Aorta (tissue), 5 donors: ENCODE results near the gene NKX2-1. TPM values are rescaled to one million over a fixed set of nuclear protein-coding genes. Genes with fewer than 3 reads are reported as not detected.

Experiments
- ATAC-seq: fragments of 200-7000 bp; cut with Tn5 transposase; one replicate; pipeline ENCODE4 v1.9.1; 2022; ENCODE audit warnings: moderate library complexity; ENCODE audit not compliant: low FRiP score
- DNase-seq, 2 donors: peaks; one replicate each; pipeline ENCODE4 v3.0.0-alpha.2; 2020
- H3K27ac ChIP-seq, 2 donors: one replicate each; pipeline ENCODE4 v1.5.1; 2013; ENCODE audit warnings: low read length in 2 of 2, mild to moderate bottlenecking in 2 of 2, moderate library complexity in 2 of 2, control low read depth in 1 of 2, inconsistent platforms in 1 of 2, low read depth in 1 of 2
- H3K27me3 ChIP-seq, 2 donors: one replicate each; pipeline ENCODE4 v1.6.1; 2013; ENCODE audit warnings: control low read depth in 1 of 2, low read length in 1 of 2, mild to moderate bottlenecking in 1 of 2, moderate library complexity in 1 of 2; ENCODE audit not compliant: insufficient read depth in 2 of 2, control insufficient read depth in 1 of 2
- H3K36me3 ChIP-seq, 2 donors: one replicate each; pipeline ENCODE4 v1.6.1; 2013; ENCODE audit warnings: control low read depth in 1 of 2, low read length in 1 of 2, mild to moderate bottlenecking in 1 of 2; ENCODE audit not compliant: insufficient read depth in 2 of 2, control insufficient read depth in 1 of 2
- H3K4me1 ChIP-seq, 2 donors: one replicate each; pipeline ENCODE4 v1.6.1; 2013; ENCODE audit warnings: low read length in 2 of 2, control low read depth in 1 of 2, mild to moderate bottlenecking in 1 of 2, moderate library complexity in 1 of 2; ENCODE audit not compliant: insufficient read depth in 2 of 2, control insufficient read depth in 1 of 2
- H3K4me3 ChIP-seq, 2 donors: one replicate each; pipeline ENCODE4 v1.5.1; 2013; ENCODE audit warnings: low read length in 2 of 2, control low read depth in 1 of 2, mild to moderate bottlenecking in 1 of 2
- H3K9me3 ChIP-seq: one replicate; pipeline ENCODE4 v1.6.1; 2013; ENCODE audit warnings: mild to moderate bottlenecking, low read length; ENCODE audit not compliant: control insufficient read depth
- WGBS, 2 donors: extraction: QIAGEN DNeasy Blood & Tissue Kit; methylation state at CpG; one replicate each; pipeline ENCODE4 v1.1.7; 2013; 5-methylcytosine and 5-hydroxymethylcytosine counted together
- intact Hi-C, 2 donors: fragments of 100-400 bp; cut with DNase I; formaldehyde crosslinking; loops; one replicate each; pipeline versions ENCODE4 v1.14.2 to v1.15.0; 2022
- polyA plus RNA-seq, 2 donors: library from polyadenylated mRNA; stranded (reverse); fragments of 200-250 nt; gene quantifications; one replicate each; pipeline ENCODE4 v1.2.3, GENCODE V29; 2013
- total RNA-seq, 2 donors: library from RNA; stranded (reverse); fragmentation: NEBNext Ultra II Directional; extraction: Animal tissue kit (Norgen Biotek cat#: 25700); gene quantifications; one replicate each; pipeline ENCODE4 v1.2.1, GENCODE V29; 2021
- donor health status: healthy with polysubstance abuse.
- donor health status: Bipolar disorder and iron deficiency.
- donor health status: DM: no; HTN: no; CAD: no.
- donor health status: DM: no; HTN: no; CAD: no.
- donor health status: DM: yes; HTN: yes; CAD: no.

The NKX2-1 gene
- total and polyA plus RNA-seq, 4 donors, result 0.13 TPM; not detected in 3

- Histone ChIP-seq H3K36me3 (no peaks in the 10 kb centered on the region), H3K27me3 (peaks cover 0 to 4% of the 10 kb centered on the region in 2 donors), H3K4me1 (no peaks in the 10 kb centered on the region), H3K9me3 (peaks cover 4% of the 10 kb centered on the region), H3K27ac (no peak overlapping the region), H3K4me3 (no peak overlapping the region)
- ATAC-seq (no peak), DNase-seq (no peak)
- 6 to 7% methylated on average over 28 of the region's 28 CpGs for WGBS, 2 donors
- intact Hi-C loops, result no loop called here
Observed at GRCh38 chr14:36507847-36508417, 12.1 kb downstream of the NKX2-1 start.

- 11% methylated on average over 9 to 10 of the region's 10 CpGs for WGBS, 2 donors
- DNase-seq (no peak), ATAC-seq (no peak)
- peaks cover 0 to 7% of the 10 kb centered on the region in 2 donors for H3K27me3 ChIP-seq
- H3K27ac ChIP-seq, result no peak overlapping the region
- no peaks in the 10 kb centered on the region for H3K4me1 ChIP-seq
- no peak overlapping the region for H3K4me3 ChIP-seq
- H3K9me3 ChIP-seq, result peaks cover 3% of the 10 kb centered on the region
- intact Hi-C loops, result no loop called here
- H3K36me3 ChIP-seq, result no peaks in the 10 kb centered on the region
Observed at GRCh38 chr14:36506732-36507614, 13.1 kb downstream of the NKX2-1 start.

GRCh38 chr14:36505892-36506731 lies 13.9 kb downstream of the NKX2-1 start:
- Histone ChIP-seq H3K9me3 (peaks cover 3% of the 10 kb centered on the region), H3K27ac (no peak overlapping the region), H3K4me1 (no peaks in the 10 kb centered on the region), H3K4me3 (no peak overlapping the region), H3K27me3 (peaks cover 0 to 7% of the 10 kb centered on the region in 2 donors), H3K36me3 (no peaks in the 10 kb centered on the region)
- 3 to 5% methylated on average over 35 of the region's 35 CpGs for WGBS, 2 donors
- ATAC-seq, result no peak
- no peak for DNase-seq
- intact Hi-C loops, result no loop called here

DNA sequence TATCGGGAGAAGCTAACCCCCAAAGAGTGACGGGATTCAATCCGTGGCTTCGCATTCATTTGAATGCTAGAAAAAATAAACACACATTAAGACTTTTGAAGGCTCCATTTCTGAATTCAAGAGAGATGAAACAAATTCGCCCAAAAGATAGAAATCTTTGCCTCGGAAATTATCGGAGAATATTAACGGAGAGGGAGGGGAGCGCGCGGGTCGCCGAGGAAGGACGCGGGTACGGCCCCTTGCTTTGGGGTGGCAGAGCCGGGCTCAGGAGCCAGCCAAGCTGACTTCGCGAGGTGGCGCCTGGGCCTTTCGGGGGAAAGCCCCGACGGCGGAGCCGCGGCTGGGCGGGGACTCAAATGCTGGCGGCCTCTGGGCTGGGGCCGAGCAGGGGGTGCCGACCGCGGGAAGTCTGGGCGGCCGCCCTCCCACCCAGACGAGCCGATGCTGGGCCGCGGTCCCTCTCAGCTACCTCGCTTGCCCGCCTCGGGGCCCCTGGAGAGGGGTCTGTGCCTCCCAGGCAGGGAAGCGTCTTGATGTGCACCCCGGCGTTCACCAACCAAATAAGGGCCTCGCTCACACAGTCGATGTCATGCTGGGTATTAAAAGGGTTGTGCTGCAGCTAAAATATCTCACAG lies 14.7 kb downstream of the NKX2-1 start:
- H3K9me3 ChIP-seq, result peaks cover 3% of the 10 kb centered on the region
- no peak overlapping the region for H3K4me3 ChIP-seq
- peak; percentile 6 for ATAC-seq
- 5 to 7% methylated on average over 29 to 46 of the region's 46 CpGs for WGBS, 2 donors
- DNase-seq, result no peak
- intact Hi-C loops, result no loop called here
- H3K4me1 ChIP-seq, result no peaks in the 10 kb centered on the region
- no peaks in the 10 kb centered on the region for H3K36me3 ChIP-seq
- no peak overlapping the region for H3K27ac ChIP-seq
- peaks cover 0 to 7% of the 10 kb centered on the region in 2 donors for H3K27me3 ChIP-seq

- Histone ChIP-seq H3K27me3 (peaks cover 0 to 7% of the 10 kb centered on the region in 2 donors), H3K4me1 (no peaks in the 10 kb centered on the region), H3K36me3 (no peaks in the 10 kb centered on the region), H3K4me3 (no peak overlapping the region), H3K27ac (no peak overlapping the region), H3K9me3 (peaks cover 3% of the 10 kb centered on the region)
- 22 to 28% methylated on average over 6 of the region's 6 CpGs for WGBS, 2 donors
- intact Hi-C loops, result no loop called here
- no peak for DNase-seq
- no peak for ATAC-seq
Observed at GRCh38 chr14:36504771-36505175, 15.3 kb downstream of the NKX2-1 start.

GRCh38 chr14:36503771-36504741 lies 16.0 kb downstream of the NKX2-1 start:
- peaks cover 2% of the 10 kb centered on the region for H3K9me3 ChIP-seq
- peak; percentile 15 for ATAC-seq
- intact Hi-C loops, result no loop called here
- H3K36me3 ChIP-seq, result no peaks in the 10 kb centered on the region
- H3K27ac ChIP-seq, result no peak overlapping the region
- peaks cover 0 to 6% of the 10 kb centered on the region in 2 donors for H3K27me3 ChIP-seq
- H3K4me3 ChIP-seq, result no peak overlapping the region
- no peak for DNase-seq
- 2 to 5% methylated on average over 67 to 68 of the region's 68 CpGs for WGBS, 2 donors
- no peaks in the 10 kb centered on the region for H3K4me1 ChIP-seq

DNA sequence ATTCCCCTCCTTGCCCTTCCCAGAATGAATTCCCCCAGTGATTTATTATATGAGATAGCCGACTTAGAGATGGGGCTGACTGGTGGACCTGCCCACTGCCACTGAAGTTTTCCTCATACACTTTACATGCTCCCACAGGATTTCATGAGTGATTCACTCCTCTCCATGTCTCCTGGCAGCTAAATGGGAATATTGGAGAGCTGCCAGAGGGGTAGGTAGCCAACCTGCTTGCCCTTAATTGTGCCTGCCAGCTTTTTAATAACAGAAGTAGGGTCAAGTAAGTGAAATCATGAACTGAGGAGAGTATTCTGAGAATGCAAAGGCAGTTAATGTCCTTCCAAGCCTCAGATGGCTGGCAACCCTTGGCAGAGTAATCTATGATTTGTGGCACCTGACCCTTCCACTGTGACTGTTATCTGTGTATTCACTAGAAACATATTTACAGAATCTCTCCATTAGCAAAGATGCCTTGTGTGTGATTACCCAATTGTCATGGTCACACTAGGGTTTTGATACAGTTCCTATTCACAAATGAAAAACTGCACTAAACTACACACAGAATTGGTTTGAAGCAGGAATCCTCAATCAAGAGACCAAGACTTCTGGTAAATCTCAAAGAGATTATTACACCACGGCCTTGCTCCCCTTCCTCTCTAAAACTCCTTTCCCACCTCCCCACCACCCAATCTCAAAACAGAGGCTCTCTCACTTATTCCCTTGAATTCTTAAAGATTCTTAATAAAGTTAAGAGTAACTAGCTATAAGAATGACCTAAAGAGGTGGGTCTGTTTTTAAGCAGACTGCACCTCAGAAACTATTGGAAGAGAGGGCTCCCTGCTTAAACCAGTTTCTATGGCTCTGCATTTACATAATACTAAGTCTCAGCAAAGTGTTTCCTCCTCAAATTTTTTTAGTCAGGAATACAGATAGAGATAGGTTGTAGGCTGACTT lies 17.2 kb downstream of the NKX2-1 start:
- no peaks in the 10 kb centered on the region for H3K4me1 ChIP-seq
- no peaks in the 10 kb centered on the region for H3K36me3 ChIP-seq
- DNase-seq (no peak), ATAC-seq (no peak)
- H3K27me3 ChIP-seq, result peaks cover 0 to 5% of the 10 kb centered on the region in 2 donors
- H3K4me3 ChIP-seq, result no peak overlapping the region
- intact Hi-C loops, result no loop called here
- 10 to 19% methylated on average over 2 of the region's 2 CpGs for WGBS, 2 donors
- H3K9me3 ChIP-seq, result peaks cover 1% of the 10 kb centered on the region
- no peak overlapping the region for H3K27ac ChIP-seq
